Measurements from ENCODE around the gene FLNA. TPM values are rescaled to one million over a fixed set of nuclear protein-coding genes. Genes with fewer than 3 reads are reported as not detected.
"Not testable (repeated sequence)": the region's sequence is repeated elsewhere in the genome, so short reads cannot be mapped to it uniquely, and the experiment has no call there.

FLNA gene
- total RNA-seq, 2 donors from 2014 or later, result 1,074 to 1,251 TPM

GRCh38 chrX:154348646-154349358, 25.6 kb downstream of the FLNA start:
- TF ChIP-seq CTCF (conservative IDR thresholded peaks at IDR 0.05), result no peak
- Histone ChIP-seq H3K36me3 (ENCODE audit: control insufficient read depth, insufficient read depth, low read length) (peaks cover 43% of the 10 kb centered on the region), H3K9me3 (ENCODE audit: control insufficient read depth, low read length) (no peaks in the 10 kb centered on the region), H3K4me3 (ENCODE audit: low read length) (no peak overlapping the region), H3K27ac (ENCODE audit: low read depth, low read length) (no peak overlapping the region), H3K9ac (ENCODE audit: extremely low read depth, low read length, poor library complexity, severe bottlenecking) (no peak overlapping the region), H3K4me1 (ENCODE audit: control insufficient read depth, insufficient read depth, low read length) (no peaks in the 10 kb centered on the region), H3K27me3 (ENCODE audit: control insufficient read depth, insufficient read depth, low read length, poor library complexity, severe bottlenecking) (no peaks in the 10 kb centered on the region)
- no peak overlapping the region for H3K27ac Mint-ChIP-seq
- H3K4me1 Mint-ChIP-seq, result peaks cover 2% of the 10 kb centered on the region
- no peaks in the 10 kb centered on the region for H3K27me3 Mint-ChIP-seq (ENCODE audit: insufficient read depth)
- DNase-seq, result no peak
- WGBS, 2 experiments (ENCODE audit: insufficient coverage in 1 of 2, insufficient read length in 1 of 2), result 97% methylated on average over 7 to 23 of the region's 24 CpGs
- H3K4me3 Mint-ChIP-seq, result no peak overlapping the region
- peaks cover 26% of the 10 kb centered on the region for H3K36me3 Mint-ChIP-seq (ENCODE audit: low read depth)
- peaks cover 35% of the 10 kb centered on the region for H3K9me3 Mint-ChIP-seq

GRCh38 chrX:154348114-154348531, 26.3 kb downstream of the FLNA start:
- no peaks in the 10 kb centered on the region for H3K27me3 Mint-ChIP-seq (ENCODE audit: insufficient read depth)
- no peak overlapping the region for H3K9ac ChIP-seq (ENCODE audit: extremely low read depth, low read length, poor library complexity, severe bottlenecking)
- peaks cover 2% of the 10 kb centered on the region for H3K4me1 Mint-ChIP-seq
- peaks cover 20% of the 10 kb centered on the region for H3K36me3 Mint-ChIP-seq (ENCODE audit: low read depth)
- H3K4me1 ChIP-seq (ENCODE audit: control insufficient read depth, insufficient read depth, low read length), result no peaks in the 10 kb centered on the region
- no peaks in the 10 kb centered on the region for H3K27me3 ChIP-seq (ENCODE audit: control insufficient read depth, insufficient read depth, low read length, poor library complexity, severe bottlenecking)
- 91% methylated on average over 6 of the region's 7 CpGs; no CpG with 5 or more reads in 1 of the 2 experiments for WGBS, 2 experiments (ENCODE audit: insufficient coverage in 1 of 2, insufficient read length in 1 of 2)
- TF ChIP-seq CTCF (conservative IDR thresholded peaks at IDR 0.05), result no peak
- no peak overlapping the region for H3K4me3 Mint-ChIP-seq
- peaks cover 33% of the 10 kb centered on the region for H3K9me3 Mint-ChIP-seq
- no peak overlapping the region for H3K27ac Mint-ChIP-seq
- peaks cover 36% of the 10 kb centered on the region for H3K36me3 ChIP-seq (ENCODE audit: control insufficient read depth, insufficient read depth, low read length)
- H3K9me3 ChIP-seq (ENCODE audit: control insufficient read depth, low read length), result no peaks in the 10 kb centered on the region
- H3K27ac ChIP-seq (ENCODE audit: low read depth, low read length), result no peak overlapping the region
- no peak for DNase-seq
- no peak overlapping the region for H3K4me3 ChIP-seq (ENCODE audit: low read length)

GRCh38 chrX:154343620-154344019, 30.8 kb downstream of the FLNA start:
- WGBS, 2 experiments (ENCODE audit: insufficient coverage in 1 of 2, insufficient read length in 1 of 2), result no CpG with 5 or more reads among the region's 20 CpGs
- not testable (repeated sequence) for H3K4me3 Mint-ChIP-seq; H3K4me1 ChIP-seq (ENCODE audit: control insufficient read depth, insufficient read depth, low read length); H3K4me1 Mint-ChIP-seq; H3K4me3 ChIP-seq (ENCODE audit: low read length); DNase-seq; H3K36me3 ChIP-seq (ENCODE audit: control insufficient read depth, insufficient read depth, low read length); H3K9ac ChIP-seq (ENCODE audit: extremely low read depth, low read length, poor library complexity, severe bottlenecking); H3K27me3 ChIP-seq (ENCODE audit: control insufficient read depth, insufficient read depth, low read length, poor library complexity, severe bottlenecking); H3K27ac Mint-ChIP-seq; H3K27me3 Mint-ChIP-seq (ENCODE audit: insufficient read depth); H3K36me3 Mint-ChIP-seq (ENCODE audit: low read depth); H3K27ac ChIP-seq (ENCODE audit: low read depth, low read length); H3K9me3 ChIP-seq (ENCODE audit: control insufficient read depth, low read length)
- peaks cover 11% of the 10 kb centered on the region for H3K9me3 Mint-ChIP-seq

GRCh38 chrX:154343063-154343462, 31.4 kb downstream of the FLNA start:
- not testable (repeated sequence) for H3K4me3 ChIP-seq (ENCODE audit: low read length); H3K27ac ChIP-seq (ENCODE audit: low read depth, low read length); DNase-seq; H3K27me3 Mint-ChIP-seq (ENCODE audit: insufficient read depth); H3K9ac ChIP-seq (ENCODE audit: extremely low read depth, low read length, poor library complexity, severe bottlenecking); H3K27me3 ChIP-seq (ENCODE audit: control insufficient read depth, insufficient read depth, low read length, poor library complexity, severe bottlenecking); H3K4me3 Mint-ChIP-seq; H3K36me3 ChIP-seq (ENCODE audit: control insufficient read depth, insufficient read depth, low read length); H3K9me3 ChIP-seq (ENCODE audit: control insufficient read depth, low read length); H3K4me1 ChIP-seq (ENCODE audit: control insufficient read depth, insufficient read depth, low read length); H3K36me3 Mint-ChIP-seq (ENCODE audit: low read depth); H3K4me1 Mint-ChIP-seq; H3K27ac Mint-ChIP-seq; H3K9me3 Mint-ChIP-seq
- whole genome bisulfite sequencing, 2 experiments (ENCODE audit: insufficient coverage in 1 of 2, insufficient read length in 1 of 2), result no CpG with 5 or more reads among the region's 16 CpGs

- not testable (repeated sequence) for H3K27me3 Mint-ChIP-seq (ENCODE audit: insufficient read depth); H3K9me3 Mint-ChIP-seq; H3K36me3 ChIP-seq (ENCODE audit: control insufficient read depth, insufficient read depth, low read length); H3K9me3 ChIP-seq (ENCODE audit: control insufficient read depth, low read length); H3K4me3 Mint-ChIP-seq; H3K36me3 Mint-ChIP-seq (ENCODE audit: low read depth); DNase-seq; H3K27me3 ChIP-seq (ENCODE audit: control insufficient read depth, insufficient read depth, low read length, poor library complexity, severe bottlenecking); H3K9ac ChIP-seq (ENCODE audit: extremely low read depth, low read length, poor library complexity, severe bottlenecking); H3K4me1 Mint-ChIP-seq; H3K27ac ChIP-seq (ENCODE audit: low read depth, low read length); H3K4me1 ChIP-seq (ENCODE audit: control insufficient read depth, insufficient read depth, low read length); H3K27ac Mint-ChIP-seq; H3K4me3 ChIP-seq (ENCODE audit: low read length)
- WGBS, 2 experiments (ENCODE audit: insufficient coverage in 1 of 2, insufficient read length in 1 of 2), result no CpG with 5 or more reads among the region's 115 CpGs
These were observed 32.8 kb downstream of the FLNA start for GRCh38 chrX:154341399-154342298.
